Measurements from ENCODE around the gene PIM1.
A peak's percentile ranks its signal among the peaks of the same experiment; 100 is the strongest.

The PIM1 gene

DNA sequence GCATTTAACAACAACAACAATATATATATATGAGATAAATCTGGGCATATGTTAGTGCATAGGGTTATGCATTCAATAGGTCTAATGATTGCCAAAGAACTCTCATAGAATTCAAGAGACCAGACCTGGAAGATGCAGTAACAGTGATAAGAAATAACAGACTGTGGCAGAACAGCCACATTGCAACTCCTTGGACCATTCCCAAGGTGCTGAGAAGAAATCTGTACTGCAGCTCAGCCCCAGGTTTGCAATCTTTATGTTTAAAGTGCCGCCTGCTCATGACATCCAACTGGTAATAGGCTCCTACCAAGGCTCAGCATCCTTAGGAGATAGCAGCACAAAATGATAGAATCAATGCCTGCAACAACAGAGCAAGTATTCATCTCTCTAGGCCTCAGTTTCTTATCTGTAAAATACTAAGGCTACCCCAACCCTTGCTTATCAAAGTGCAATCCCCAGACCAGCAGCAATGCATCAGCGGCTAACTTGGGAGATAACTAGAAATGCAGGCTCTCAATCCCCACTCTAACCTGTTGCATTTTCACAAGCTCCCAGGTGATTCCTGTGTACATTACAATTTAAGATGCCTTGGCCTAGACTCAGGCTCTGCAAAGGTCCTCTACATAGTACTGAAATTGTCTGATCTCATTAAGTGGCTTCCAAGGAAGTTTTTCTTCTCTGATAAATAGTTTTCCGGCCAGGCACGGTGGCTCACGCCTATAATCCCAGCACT is 30.6 kb upstream of the PIM1 start:
- no peak overlapping the region for H3K4me3 ChIP-seq (ENCODE audit: low read depth, low read length)
- TF ChIP-seq, protein P1, sequence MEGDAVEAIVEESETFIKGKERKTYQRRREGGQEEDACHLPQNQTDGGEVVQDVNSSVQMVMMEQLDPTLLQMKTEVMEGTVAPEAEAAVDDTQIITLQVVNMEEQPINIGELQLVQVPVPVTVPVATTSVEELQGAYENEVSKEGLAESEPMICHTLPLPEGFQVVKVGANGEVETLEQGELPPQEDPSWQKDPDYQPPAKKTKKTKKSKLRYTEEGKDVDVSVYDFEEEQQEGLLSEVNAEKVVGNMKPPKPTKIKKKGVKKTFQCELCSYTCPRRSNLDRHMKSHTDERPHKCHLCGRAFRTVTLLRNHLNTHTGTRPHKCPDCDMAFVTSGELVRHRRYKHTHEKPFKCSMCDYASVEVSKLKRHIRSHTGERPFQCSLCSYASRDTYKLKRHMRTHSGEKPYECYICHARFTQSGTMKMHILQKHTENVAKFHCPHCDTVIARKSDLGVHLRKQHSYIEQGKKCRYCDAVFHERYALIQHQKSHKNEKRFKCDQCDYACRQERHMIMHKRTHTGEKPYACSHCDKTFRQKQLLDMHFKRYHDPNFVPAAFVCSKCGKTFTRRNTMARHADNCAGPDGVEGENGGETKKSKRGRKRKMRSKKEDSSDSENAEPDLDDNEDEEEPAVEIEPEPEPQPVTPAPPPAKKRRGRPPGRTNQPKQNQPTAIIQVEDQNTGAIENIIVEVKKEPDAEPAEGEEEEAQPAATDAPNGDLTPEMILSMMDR (conservative IDR thresholded peaks at IDR 0.05; ENCODE audit: low read depth, low read length): no peak
- no peak for DNase-seq (ENCODE audit: low read depth)

DNA sequence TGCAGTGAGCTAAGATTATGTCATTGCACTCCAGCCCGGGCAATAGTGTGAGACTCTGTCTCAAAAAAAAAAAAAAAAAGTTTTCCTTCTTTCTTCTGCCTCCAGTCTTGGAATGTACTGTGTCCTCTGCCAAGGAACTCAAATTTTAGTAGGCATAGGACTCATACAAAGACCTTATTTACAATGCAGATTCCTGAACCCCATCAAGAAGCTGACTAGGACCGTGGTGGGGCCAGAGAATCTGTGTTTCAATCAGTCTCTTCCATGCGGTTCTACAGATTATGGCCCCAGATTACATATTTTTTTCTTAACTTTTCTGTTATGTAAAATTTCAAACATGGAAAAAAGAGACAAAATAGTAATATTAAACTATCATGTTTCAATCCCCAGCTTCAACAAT is 29.8 kb upstream of the PIM1 start:
- no peak overlapping the region for H3K4me3 ChIP-seq (ENCODE audit: low read depth, low read length)
- DNase-seq (ENCODE audit: low read depth): no peak
- TF ChIP-seq, protein P1 (conservative IDR thresholded peaks at IDR 0.05; ENCODE audit: low read depth, low read length): no peak

DNA sequence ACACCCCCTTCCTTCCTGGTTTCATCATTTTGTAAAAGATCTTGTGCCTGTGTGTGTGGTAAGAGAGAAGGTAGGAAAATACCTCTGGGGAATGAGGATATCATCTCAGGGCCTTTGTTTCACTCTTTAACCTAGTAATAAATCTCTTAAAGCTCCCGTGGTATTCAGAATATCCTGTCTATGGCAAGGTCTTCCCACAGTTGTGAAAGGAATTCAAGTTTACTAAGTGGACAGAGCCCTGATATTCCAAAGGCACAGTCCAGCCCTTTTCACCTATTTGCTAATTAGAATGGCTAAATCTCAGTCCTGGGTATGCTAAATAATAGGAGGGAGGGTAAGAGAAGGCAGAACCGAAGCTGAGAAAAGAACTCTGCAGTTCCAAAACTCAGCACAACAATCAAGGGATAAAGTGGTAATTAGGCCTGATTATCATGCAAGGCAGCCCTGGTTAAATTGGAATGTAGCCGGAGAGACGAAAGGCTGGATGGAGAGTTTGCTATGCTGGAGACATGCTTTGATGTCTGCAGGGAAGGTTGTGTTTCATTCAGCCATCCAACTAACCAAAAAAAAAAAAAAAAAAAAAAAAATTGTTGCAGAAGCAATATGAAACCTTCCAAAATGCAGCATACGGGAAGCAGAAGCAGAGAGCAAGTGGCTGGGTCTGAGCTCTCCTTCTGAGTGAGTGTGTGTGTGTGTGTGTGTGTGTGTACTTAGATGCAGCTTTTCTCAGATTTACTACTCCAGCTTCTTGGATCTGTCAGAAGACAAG is 28.5 kb upstream of the PIM1 start:
- DNase-seq (ENCODE audit: low read depth): peak; percentile 91
- no peak overlapping the region for H3K4me3 ChIP-seq (ENCODE audit: low read depth, low read length)
- TF ChIP-seq, protein P1 (conservative IDR thresholded peaks at IDR 0.05; ENCODE audit: low read depth, low read length): no peak

DNA sequence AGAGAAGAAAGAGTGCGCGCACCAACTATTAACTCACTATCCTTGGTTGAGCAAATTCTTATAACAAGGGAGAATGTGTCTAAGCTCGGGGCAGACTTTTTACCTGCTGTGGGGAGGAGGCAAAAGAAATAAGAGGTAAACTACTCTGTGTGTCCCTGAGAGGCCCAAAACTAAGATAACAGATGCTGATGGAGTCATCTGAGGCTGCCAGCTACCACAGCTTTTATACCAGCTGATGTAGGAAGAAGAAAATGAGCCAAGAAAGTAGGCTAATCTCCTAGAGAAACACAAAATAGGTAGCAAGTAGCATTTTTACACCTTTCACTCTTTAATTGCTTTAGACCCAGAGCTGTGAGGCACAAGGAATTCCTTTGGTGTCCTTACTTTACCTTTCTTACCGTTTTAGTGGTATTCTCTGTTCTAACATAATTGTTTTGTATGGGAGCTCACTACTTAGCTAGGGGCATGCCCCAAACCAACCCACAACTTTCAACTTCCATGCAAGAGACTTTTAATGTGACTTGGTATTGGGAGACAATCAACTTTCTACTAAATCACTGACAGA is 27.8 kb upstream of the PIM1 start:
- TF ChIP-seq, protein P1 (conservative IDR thresholded peaks at IDR 0.05; ENCODE audit: low read depth, low read length): no peak
- no peak for DNase-seq (ENCODE audit: low read depth)
- H3K4me3 ChIP-seq (ENCODE audit: low read depth, low read length): no peak overlapping the region

DNA sequence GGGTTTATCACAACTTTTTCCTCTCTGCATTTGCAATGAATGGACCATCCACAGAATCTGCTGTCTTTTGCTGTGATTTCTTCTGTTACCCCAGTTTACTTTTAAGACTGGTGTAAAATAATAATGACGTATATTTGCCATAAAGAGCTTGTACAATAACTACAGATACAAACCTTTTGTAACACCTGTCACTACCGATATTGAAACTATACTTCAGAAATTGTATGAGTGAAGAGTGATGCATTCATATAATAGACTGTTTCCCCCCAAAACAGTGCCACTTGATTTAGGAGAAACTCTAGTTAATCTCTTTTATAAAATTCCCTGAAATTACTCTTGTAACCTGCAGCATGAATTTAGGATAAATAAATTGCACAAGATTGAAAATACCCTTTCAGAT is 26.4 kb upstream of the PIM1 start:
- DNase-seq (ENCODE audit: low read depth): no peak
- H3K4me3 ChIP-seq (ENCODE audit: low read depth, low read length): no peak overlapping the region
- TF ChIP-seq, protein P1 (conservative IDR thresholded peaks at IDR 0.05; ENCODE audit: low read depth, low read length): no peak

DNA sequence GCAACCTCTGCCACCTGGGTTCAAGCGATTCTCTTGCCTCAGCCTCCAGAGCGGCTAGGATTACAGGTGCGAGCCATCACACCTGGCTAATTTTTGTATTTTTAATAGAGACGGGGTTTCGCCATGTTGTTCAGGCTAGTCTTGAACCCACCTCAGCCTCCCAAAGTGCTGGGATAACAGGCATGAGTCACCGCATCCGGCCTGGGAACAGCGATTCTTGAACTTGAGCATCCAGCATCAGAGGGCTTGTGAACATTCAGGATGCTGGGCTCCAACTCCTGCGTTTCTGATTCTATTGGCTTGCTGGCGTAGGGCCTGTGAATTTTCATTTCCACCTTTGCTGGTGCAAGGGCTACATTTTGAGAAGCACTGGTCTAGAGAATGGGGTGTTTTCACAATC is 24.5 kb upstream of the PIM1 start:
- no peak overlapping the region for H3K4me3 ChIP-seq (ENCODE audit: low read depth, low read length)
- no peak for DNase-seq (ENCODE audit: low read depth)

More for the DNA sequence above, 24.5 kb upstream of the PIM1 start:
- TF ChIP-seq, protein P1 (conservative IDR thresholded peaks at IDR 0.05; ENCODE audit: low read depth, low read length): no peak
